Measurements from ENCODE around the gene MUC21.
"Not testable (repeated sequence)": the region's sequence is repeated elsewhere in the genome, so short reads cannot be mapped to it uniquely, and the experiment has no call there.

DNA sequence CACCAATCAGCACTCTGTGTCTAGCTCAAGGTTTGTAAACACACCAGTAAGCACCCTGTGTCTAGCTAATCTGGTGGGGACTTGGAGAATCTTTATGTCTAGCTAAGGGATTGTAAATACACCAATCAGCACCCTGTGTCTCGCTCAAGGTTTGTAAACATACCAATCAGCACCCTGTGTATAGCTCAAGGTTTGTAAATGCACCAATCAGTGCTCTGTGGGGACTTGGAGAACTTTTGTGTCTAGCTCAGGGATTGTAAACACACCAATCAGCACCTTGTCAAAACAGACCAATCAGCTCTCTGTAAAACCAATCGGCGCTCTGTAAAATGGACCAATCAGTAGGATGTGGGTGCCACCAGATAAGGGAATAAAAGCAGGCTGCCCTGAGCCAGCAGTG is 33.9 kb downstream of the MUC21 start:
- TF ChIP-seq CTCF (IDR thresholded peaks at IDR 0.05; ENCODE audit: low read depth, low read length); POLR2A (IDR thresholded peaks at IDR 0.05; ENCODE audit: extremely low read depth, insufficient read length); MYC (IDR thresholded peaks at IDR 0.05; ENCODE audit: low read depth, low read length): not testable (repeated sequence)
